ENCODE measurements around the gene TOGARAM2. TPM values are rescaled to one million over a fixed set of nuclear protein-coding genes. Genes with fewer than 3 reads are reported as not detected.

The TOGARAM2 gene
- total and polyA plus RNA-seq, 7 experiments from 2014 or later = 0.58 to 4.9 (median 1.4) TPM; not detected in 1

- no peak overlapping the region for H3K27ac ChIP-seq (ENCODE audit: low read depth, low read length)
- H3K9me3 ChIP-seq (ENCODE audit: control insufficient read depth in 2 of 3, low read length in 3 of 3) = no peaks in the 10 kb centered on the region
- H3K4me1 Mint-ChIP-seq = peaks cover 0 to 18% (median 4%) of the 10 kb centered on the region in 7 donors
- peak; percentile 66 for ATAC-seq
- peak overlapping the region; percentile 40 for H3K4me3 ChIP-seq (ENCODE audit: low read length)
- intact Hi-C loops (cut with micrococcal nuclease) = loop anchor here (2.0 to 5.0 kb wide), 3 partner anchors 136 to 966 kb away; partner anchors contain the start of gene ALK (in 1 of the 2)
- ChIA-PET CTCF (interaction anchor here (0.6 to 2.2 kb wide), 6 partner anchors 54 to 434 kb away, joined by 3 to 5 read pairs (median 3); no protein-coding TSS in a partner anchor), POLR2A (interaction anchor here (0.6 to 0.7 kb wide), 2 partner anchors 10 to 174 kb away, joined by 3 to 4 read pairs; no protein-coding TSS in a partner anchor)
- H3K27me3 Mint-ChIP-seq = peaks cover 0 to 8% (median 0%) of the 10 kb centered on the region in 5 donors
- H3K9me3 Mint-ChIP-seq = no peaks in the 10 kb centered on the region
- no peaks in the 10 kb centered on the region for H3K36me3 ChIP-seq (ENCODE audit: control insufficient read depth in 2 of 3, insufficient read depth in 3 of 3, low read length in 3 of 3)
- H3K27ac Mint-ChIP-seq = peak overlapping the region in 1 of 9 donors; percentile 19
- H3K36me3 Mint-ChIP-seq = no peaks in the 10 kb centered on the region
- peak overlapping the region in 2 of 10 donors; percentile 34 to 72 for H3K4me3 Mint-ChIP-seq
- H3K4me1 ChIP-seq (ENCODE audit: control insufficient read depth in 2 of 2, insufficient read depth in 2 of 2, low read length in 2 of 2) = no peaks in the 10 kb centered on the region
- no peaks in the 10 kb centered on the region for H3K27me3 ChIP-seq (ENCODE audit: control insufficient read depth in 2 of 2, insufficient read depth in 2 of 2, low read length in 2 of 2)
- DNase-seq = peak in 5 of 9 donors; percentile 13 to 62 (median 23)
Measured at GRCh38 chr2:28956415-28956826, 24.7 kb upstream of the TOGARAM2 start.

DNA sequence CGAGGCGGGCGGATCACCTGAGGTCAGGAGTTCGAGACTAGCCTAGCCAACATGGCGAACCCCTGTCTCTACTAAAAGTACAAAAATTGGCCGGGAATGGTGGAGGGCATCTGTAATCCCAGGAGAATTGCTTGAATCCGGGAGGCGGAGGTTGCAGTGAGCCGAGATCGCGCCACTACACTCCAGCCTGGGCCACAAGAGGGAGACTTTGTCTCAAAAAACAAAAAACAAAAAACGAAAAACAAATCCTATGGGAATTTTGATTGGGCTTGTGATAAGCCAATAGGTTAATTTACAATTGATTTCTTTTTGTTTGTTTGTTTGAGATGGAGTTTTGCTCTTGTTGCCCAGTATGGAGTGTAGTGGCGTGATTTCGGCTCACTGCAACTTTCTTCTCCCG, 24.2 kb upstream of the TOGARAM2 start:
- Histone ChIP-seq H3K27ac (ENCODE audit: low read depth, low read length) (no peak overlapping the region), H3K36me3 (ENCODE audit: control insufficient read depth in 2 of 3, insufficient read depth in 3 of 3, low read length in 3 of 3) (no peaks in the 10 kb centered on the region), H3K4me3 (ENCODE audit: low read length) (peak overlapping the region; percentile 40), H3K27me3 (ENCODE audit: control insufficient read depth in 2 of 2, insufficient read depth in 2 of 2, low read length in 2 of 2) (no peaks in the 10 kb centered on the region), H3K4me1 (ENCODE audit: control insufficient read depth in 2 of 2, insufficient read depth in 2 of 2, low read length in 2 of 2) (no peaks in the 10 kb centered on the region), H3K9me3 (ENCODE audit: control insufficient read depth in 2 of 3, low read length in 3 of 3) (no peaks in the 10 kb centered on the region)
- ATAC-seq (no peak), DNase-seq (peak in 1 of 9 donors; percentile 11)
- Mint-ChIP-seq H3K27me3 (peaks cover 0 to 8% (median 0%) of the 10 kb centered on the region in 5 donors), H3K4me1 (peaks cover 0 to 18% (median 4%) of the 10 kb centered on the region in 7 donors), H3K36me3 (no peaks in the 10 kb centered on the region), H3K27ac (peak overlapping the region in 2 of 9 donors; percentile 19 to 59), H3K4me3 (peak overlapping the region in 1 of 10 donors; percentile 72), H3K9me3 (no peaks in the 10 kb centered on the region)
- intact Hi-C loops (cut with micrococcal nuclease) = loop anchor here (2.0 to 5.0 kb wide), 3 partner anchors 136 to 965 kb away; partner anchors contain the start of gene ALK (in 1 of the 2)
- ChIA-PET POLR2A (no interaction called here), CTCF (interaction anchor here (0.6 to 2.2 kb wide), 3 partner anchors 59 to 241 kb away, joined by 3 to 5 read pairs (median 3); no protein-coding TSS in a partner anchor)

DNA sequence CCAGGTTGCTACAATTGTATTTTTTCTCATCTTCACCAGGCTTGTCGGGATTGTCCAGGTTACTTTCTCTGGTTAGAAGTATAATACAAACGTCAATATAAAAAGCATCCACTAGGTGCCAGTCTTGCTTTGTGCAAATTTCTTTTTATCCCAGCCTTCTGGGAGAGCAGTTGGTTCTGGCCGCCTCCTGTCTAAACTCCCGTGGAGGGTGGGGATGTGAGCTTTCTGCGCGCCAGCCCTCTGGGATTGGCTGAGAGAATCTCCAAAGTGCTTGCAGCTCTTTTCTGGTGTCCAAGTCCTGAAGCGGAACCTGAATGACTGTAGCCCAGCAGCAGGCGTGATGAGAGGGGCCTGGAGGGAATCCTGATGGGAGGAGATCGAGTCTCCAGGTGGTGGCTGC, 22.4 kb upstream of the TOGARAM2 start:
- POLR2A ChIA-PET = interaction anchor here (0.8 kb wide), 1 partner anchor 57 kb away, joined by 5 read pairs; no protein-coding TSS in a partner anchor
- Mint-ChIP-seq H3K27me3 (peaks cover 0 to 13% (median 0%) of the 10 kb centered on the region in 5 donors), H3K4me3 (no peak overlapping the region)

DNA sequence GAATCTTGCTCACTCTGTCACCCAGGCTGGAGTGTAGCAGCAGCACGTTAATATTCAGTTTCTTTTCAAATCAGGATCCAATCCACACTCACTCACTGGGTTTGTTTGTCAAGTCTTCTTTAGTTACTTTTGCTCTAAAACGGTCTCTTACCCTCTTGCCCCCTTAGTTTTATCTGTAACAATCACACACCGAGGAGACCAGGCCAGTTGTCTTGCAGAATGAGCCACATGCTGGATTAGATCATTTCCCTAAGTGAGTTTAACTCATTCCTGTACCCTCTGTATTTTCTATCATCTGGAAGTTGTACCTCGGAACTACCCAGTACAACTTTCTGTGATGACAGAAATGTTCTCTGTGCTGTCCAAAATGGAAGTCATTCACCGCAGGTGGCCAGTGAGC, 20.7 kb upstream of the TOGARAM2 start:
- ChIA-PET POLR2A (no interaction called here), CTCF (interaction anchor here (0.6 to 1.7 kb wide), 2 partner anchors 58 to 157 kb away, joined by 3 to 4 read pairs; no protein-coding TSS in a partner anchor)
- DNase-seq (no peak), ATAC-seq (no peak)
- H3K9me3 ChIP-seq (ENCODE audit: control insufficient read depth in 2 of 3, low read length in 3 of 3) = no peaks in the 10 kb centered on the region
- no peaks in the 10 kb centered on the region for H3K36me3 ChIP-seq (ENCODE audit: control insufficient read depth in 2 of 3, insufficient read depth in 3 of 3, low read length in 3 of 3)
- Mint-ChIP-seq H3K36me3 (no peaks in the 10 kb centered on the region), H3K4me3 (no peak overlapping the region), H3K4me1 (peaks cover 0 to 18% (median 4%) of the 10 kb centered on the region in 7 donors), H3K27me3 (peaks cover 0 to 11% (median 0%) of the 10 kb centered on the region in 5 donors), H3K27ac (no peak overlapping the region), H3K9me3 (no peaks in the 10 kb centered on the region)
- H3K27me3 ChIP-seq (ENCODE audit: control insufficient read depth in 2 of 2, insufficient read depth in 2 of 2, low read length in 2 of 2) = no peaks in the 10 kb centered on the region
- H3K4me1 ChIP-seq (ENCODE audit: control insufficient read depth in 2 of 2, insufficient read depth in 2 of 2, low read length in 2 of 2) = no peaks in the 10 kb centered on the region
- no peak overlapping the region for H3K27ac ChIP-seq (ENCODE audit: low read depth, low read length)
- intact Hi-C loops (cut with micrococcal nuclease) = no loop called here
- H3K4me3 ChIP-seq (ENCODE audit: low read length) = no peak overlapping the region

More for the DNA sequence above, 22.4 kb upstream of the TOGARAM2 start:
- peak in 7 of 9 donors; percentile 32 to 63 (median 53) for DNase-seq
- no peaks in the 10 kb centered on the region for H3K36me3 Mint-ChIP-seq
- peak overlapping the region in 1 of 9 donors; percentile 12 for H3K27ac Mint-ChIP-seq
- no peaks in the 10 kb centered on the region for H3K9me3 ChIP-seq (ENCODE audit: control insufficient read depth in 2 of 3, low read length in 3 of 3)
- intact Hi-C loops (cut with micrococcal nuclease) = loop anchor here (1.0 to 5.0 kb wide), 7 partner anchors 57 to 964 kb away; partner anchors contain the start of gene ALK (in 1 of the 2)
- peaks cover 0 to 18% (median 4%) of the 10 kb centered on the region in 7 donors for H3K4me1 Mint-ChIP-seq
- H3K36me3 ChIP-seq (ENCODE audit: control insufficient read depth in 2 of 3, insufficient read depth in 3 of 3, low read length in 3 of 3) = no peaks in the 10 kb centered on the region
- no peaks in the 10 kb centered on the region for H3K9me3 Mint-ChIP-seq
- H3K4me3 ChIP-seq (ENCODE audit: low read length) = no peak overlapping the region
- peak; percentile 80 for ATAC-seq
- CTCF ChIA-PET = interaction anchor here (0.7 to 1.4 kb wide), 7 partner anchors 8 to 350 kb away, joined by 3 to 12 read pairs (median 3); no protein-coding TSS in a partner anchor
- H3K27me3 ChIP-seq (ENCODE audit: control insufficient read depth in 2 of 2, insufficient read depth in 2 of 2, low read length in 2 of 2) = no peaks in the 10 kb centered on the region
- H3K4me1 ChIP-seq (ENCODE audit: control insufficient read depth in 2 of 2, insufficient read depth in 2 of 2, low read length in 2 of 2) = no peaks in the 10 kb centered on the region
- H3K27ac ChIP-seq (ENCODE audit: low read depth, low read length) = no peak overlapping the region

GRCh38 chr2:28962505-28962904, 18.6 kb upstream of the TOGARAM2 start:
- peaks cover 0 to 9% (median 0%) of the 10 kb centered on the region in 5 donors for H3K27me3 Mint-ChIP-seq

GRCh38 chr2:28970464-28971160, 10.5 kb upstream of the TOGARAM2 start:
- Histone ChIP-seq H3K9me3 (ENCODE audit: control insufficient read depth in 2 of 3, low read length in 3 of 3) (no peaks in the 10 kb centered on the region), H3K27me3 (ENCODE audit: control insufficient read depth in 2 of 2, insufficient read depth in 2 of 2, low read length in 2 of 2) (no peaks in the 10 kb centered on the region), H3K27ac (ENCODE audit: low read depth, low read length) (no peak overlapping the region), H3K4me1 (ENCODE audit: control insufficient read depth in 2 of 2, insufficient read depth in 2 of 2, low read length in 2 of 2) (no peaks in the 10 kb centered on the region), H3K36me3 (ENCODE audit: control insufficient read depth in 2 of 3, insufficient read depth in 3 of 3, low read length in 3 of 3) (no peaks in the 10 kb centered on the region), H3K4me3 (ENCODE audit: low read length) (no peak overlapping the region)
- H3K9me3 Mint-ChIP-seq = peaks cover 0 to 13% (median 3%) of the 10 kb centered on the region in 11 donors
- POLR2A ChIA-PET = no interaction called here
- peaks cover 8 to 13% (median 10%) of the 10 kb centered on the region in 7 donors for H3K4me1 Mint-ChIP-seq
- H3K27ac Mint-ChIP-seq = no peak overlapping the region
- intact Hi-C loops (cut with micrococcal nuclease) = no loop called here
- no peak for ATAC-seq
- peaks cover 0 to 1% (median 0%) of the 10 kb centered on the region in 5 donors for H3K36me3 Mint-ChIP-seq
- CTCF ChIA-PET = interaction anchor here (0.7 kb wide), 1 partner anchor 45 kb away, joined by 7 read pairs; no protein-coding TSS in a partner anchor
- DNase-seq = no peak
- H3K27me3 Mint-ChIP-seq = peaks cover 0 to 4% (median 0%) of the 10 kb centered on the region in 5 donors
- no peak overlapping the region for H3K4me3 Mint-ChIP-seq

More at GRCh38 chr2:28962505-28962904, 18.6 kb upstream of the TOGARAM2 start:
- ChIA-PET CTCF (no interaction called here), POLR2A (no interaction called here)
- Mint-ChIP-seq H3K9me3 (no peaks in the 10 kb centered on the region), H3K4me1 (peaks cover 0 to 12% (median 0%) of the 10 kb centered on the region in 7 donors), H3K36me3 (no peaks in the 10 kb centered on the region), H3K4me3 (no peak overlapping the region), H3K27ac (no peak overlapping the region)
- no peak overlapping the region for H3K4me3 ChIP-seq (ENCODE audit: low read length)
- no peaks in the 10 kb centered on the region for H3K4me1 ChIP-seq (ENCODE audit: control insufficient read depth in 2 of 2, insufficient read depth in 2 of 2, low read length in 2 of 2)
- no peak overlapping the region for H3K27ac ChIP-seq (ENCODE audit: low read depth, low read length)
- no peaks in the 10 kb centered on the region for H3K9me3 ChIP-seq (ENCODE audit: control insufficient read depth in 2 of 3, low read length in 3 of 3)
- no peaks in the 10 kb centered on the region for H3K27me3 ChIP-seq (ENCODE audit: control insufficient read depth in 2 of 2, insufficient read depth in 2 of 2, low read length in 2 of 2)
- no peak for ATAC-seq
- intact Hi-C loops (cut with micrococcal nuclease) = no loop called here
- DNase-seq = no peak
- H3K36me3 ChIP-seq (ENCODE audit: control insufficient read depth in 2 of 3, insufficient read depth in 3 of 3, low read length in 3 of 3) = no peaks in the 10 kb centered on the region
